ENCODE measurements around the gene RBM47. TPM values are rescaled to one million over a fixed set of nuclear protein-coding genes. Genes with fewer than 3 reads are reported as not detected.

RBM47 gene
- total and polyA plus RNA-seq, 9 of the 15 experiments (the other 6 are each of a cell fraction or from before 2014, with no cell fraction given): 1.4 to 6.4 (median 3.3) TPM

DNA sequence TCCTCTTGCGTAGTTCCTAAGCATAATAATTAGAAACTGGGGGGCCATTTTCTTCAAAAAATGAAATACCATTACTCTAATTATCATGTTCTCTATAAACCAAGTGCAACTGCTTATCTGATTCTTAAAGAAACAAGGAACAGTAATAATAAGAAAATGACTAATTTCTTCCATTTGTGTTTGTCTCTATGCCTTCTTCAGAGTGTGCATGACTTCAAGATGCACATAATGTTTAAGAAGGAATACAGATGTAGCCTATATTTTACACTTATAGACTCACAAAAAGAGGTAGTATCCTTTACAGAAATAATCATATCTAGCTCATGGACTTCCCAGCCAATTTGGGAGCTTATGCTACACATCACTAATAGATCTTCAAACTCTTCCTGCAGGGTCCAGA, 162.9 kb downstream of the RBM47 start:
- H3K79me2 ChIP-seq (ENCODE audit: control insufficient read depth, insufficient read depth, low read length): no peaks in the 10 kb centered on the region
- H3K27ac ChIP-seq (ENCODE audit: extremely low read depth, low read depth, low read length): no peak overlapping the region
- DNase-seq (ENCODE audit: extremely low read depth in 1 of 4, low spot score in 3 of 4) (no peak), ATAC-seq (no peak), FAIRE-seq (no peak)
- no peak overlapping the region for H3K4me3 ChIP-seq
- WGBS (ENCODE audit: insufficient coverage, low coverage, missing lambda C conversion rate): 100% methylated on average over 1 of the region's 1 CpG
- no peaks in the 10 kb centered on the region for H4K20me1 ChIP-seq (replicated peaks; ENCODE audit: control insufficient read depth, insufficient read depth, low read length)
- no peaks in the 10 kb centered on the region for H3K9me3 ChIP-seq (replicated peaks; ENCODE audit: control insufficient read depth, insufficient read depth, low read depth, low read length)
- TF ChIP-seq, protein P1, sequence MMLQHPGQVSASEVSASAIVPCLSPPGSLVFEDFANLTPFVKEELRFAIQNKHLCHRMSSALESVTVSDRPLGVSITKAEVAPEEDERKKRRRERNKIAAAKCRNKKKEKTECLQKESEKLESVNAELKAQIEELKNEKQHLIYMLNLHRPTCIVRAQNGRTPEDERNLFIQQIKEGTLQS (IDR thresholded peaks at IDR 0.05): no peak
- TF ChIP-seq, protein P1 (CRISPR knock-in tag; conservative IDR thresholded peaks at IDR 0.05): no peak
- no peak for TF ChIP-seq SIX5 (IDR thresholded peaks at IDR 0.05; ENCODE audit: borderline replicate concordance in 1 of 2, insufficient read depth in 1 of 2, low read depth in 1 of 2, low read length in 2 of 2)
- no peak for TF ChIP-seq POLR2B (IDR thresholded peaks at IDR 0.05; ENCODE audit: low read depth, partially characterized antibody)
- TF ChIP-seq POLR2H (tag; IDR thresholded peaks at IDR 0.05; ENCODE audit: low read depth): no peak
- TF ChIP-seq KLF16 (IDR thresholded peaks at IDR 0.05): no peak
- TF ChIP-seq SRSF1 (IDR thresholded peaks at IDR 0.05; ENCODE audit: low read depth, low read length): no peak
- TF ChIP-seq CCAR2 (IDR thresholded peaks at IDR 0.05; ENCODE audit: low read depth, low read length): no peak
- TF ChIP-seq, protein P2, sequence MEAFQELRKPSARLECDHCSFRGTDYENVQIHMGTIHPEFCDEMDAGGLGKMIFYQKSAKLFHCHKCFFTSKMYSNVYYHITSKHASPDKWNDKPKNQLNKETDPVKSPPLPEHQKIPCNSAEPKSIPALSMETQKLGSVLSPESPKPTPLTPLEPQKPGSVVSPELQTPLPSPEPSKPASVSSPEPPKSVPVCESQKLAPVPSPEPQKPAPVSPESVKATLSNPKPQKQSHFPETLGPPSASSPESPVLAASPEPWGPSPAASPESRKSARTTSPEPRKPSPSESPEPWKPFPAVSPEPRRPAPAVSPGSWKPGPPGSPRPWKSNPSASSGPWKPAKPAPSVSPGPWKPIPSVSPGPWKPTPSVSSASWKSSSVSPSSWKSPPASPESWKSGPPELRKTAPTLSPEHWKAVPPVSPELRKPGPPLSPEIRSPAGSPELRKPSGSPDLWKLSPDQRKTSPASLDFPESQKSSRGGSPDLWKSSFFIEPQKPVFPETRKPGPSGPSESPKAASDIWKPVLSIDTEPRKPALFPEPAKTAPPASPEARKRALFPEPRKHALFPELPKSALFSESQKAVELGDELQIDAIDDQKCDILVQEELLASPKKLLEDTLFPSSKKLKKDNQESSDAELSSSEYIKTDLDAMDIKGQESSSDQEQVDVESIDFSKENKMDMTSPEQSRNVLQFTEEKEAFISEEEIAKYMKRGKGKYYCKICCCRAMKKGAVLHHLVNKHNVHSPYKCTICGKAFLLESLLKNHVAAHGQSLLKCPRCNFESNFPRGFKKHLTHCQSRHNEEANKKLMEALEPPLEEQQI (IDR thresholded peaks at IDR 0.05): no peak
- no peak for TF ChIP-seq MEF2D (tag; conservative IDR thresholded peaks at IDR 0.05; ENCODE audit: low read depth)
- no peak for TF ChIP-seq ZNF696 (CRISPR knock-in tag; conservative IDR thresholded peaks at IDR 0.05)
- no peak for TF ChIP-seq NCOA2 (IDR thresholded peaks at IDR 0.05; ENCODE audit: partially characterized antibody in 2 of 2)
- intact Hi-C loops (cut with micrococcal nuclease): no loop called here
- no TSS peak for BruUV-seq (replicated peaks)
- no peak overlapping the region for H3K4me2 ChIP-seq (ENCODE audit: insufficient read depth, low read length)
- CTCF ChIA-PET (ENCODE audit: low intra/inter-chr PET ratio): interaction anchor here (0.6 kb wide), 1 partner anchor 443 kb away, joined by 3 read pairs; no protein-coding TSS in a partner anchor
- in situ Hi-C loops (cut with MboI): no loop called here
- H3K36me3 ChIP-seq (ENCODE audit: control insufficient read depth, insufficient read depth, low read length): no peaks in the 10 kb centered on the region
- H3K4me1 ChIP-seq (replicated peaks in 1 of 2; ENCODE audit: control insufficient read depth in 2 of 2, insufficient read depth in 2 of 2, low read length in 2 of 2): no peaks in the 10 kb centered on the region
- no peaks in the 10 kb centered on the region for H3K9me1 ChIP-seq (ENCODE audit: control insufficient read depth, insufficient read depth, low read length)
- H3K27me3 ChIP-seq (ENCODE audit: control insufficient read depth in 2 of 2, insufficient read depth in 2 of 2, low read length in 2 of 2): no peaks in the 10 kb centered on the region
- no peak overlapping the region for H2AFZ ChIP-seq (ENCODE audit: low read depth, low read length)
- POLR2A ChIA-PET: interaction anchor here (1.5 kb wide), 1 partner anchor 9 kb away, joined by 6 read pairs; no protein-coding TSS in a partner anchor
- H3K9ac ChIP-seq (ENCODE audit: insufficient read depth in 1 of 2, low read depth in 2 of 2, low read length in 2 of 2): no peak overlapping the region
